Measurements from ENCODE around the gene RAB40B. TPM values are rescaled to one million over a fixed set of nuclear protein-coding genes. Genes with fewer than 3 reads are reported as not detected.

The RAB40B gene
- total RNA-seq, 3 donors from 2014 or later (not counting 1 experiment from before 2014, with no cell fraction given): 3.7 to 7.3 (median 4.0) TPM

GRCh38 chr17:82639628-82640027 lies 58.9 kb downstream of the RAB40B start:
- 87% methylated on average over 14 of the region's 14 CpGs for WGBS (ENCODE audit: insufficient coverage)

GRCh38 chr17:82638183-82638773 lies 60.2 kb downstream of the RAB40B start:
- Histone ChIP-seq H3K27ac (ENCODE audit: low read length) (no peak overlapping the region), H3K36me3 (ENCODE audit: control insufficient read depth, insufficient read depth, low read length) (peaks cover 20% of the 10 kb centered on the region), H3K4me1 (ENCODE audit: control insufficient read depth, insufficient read depth, low read length) (no peaks in the 10 kb centered on the region), H3K4me3 (ENCODE audit: low read length) (no peak overlapping the region), H3K27me3 (ENCODE audit: control insufficient read depth, insufficient read depth, low read length) (no peaks in the 10 kb centered on the region), H3K9me3 (ENCODE audit: control insufficient read depth, insufficient read depth, low read length) (no peaks in the 10 kb centered on the region)
- 33% methylated on average over 1 of the region's 5 CpGs for WGBS (ENCODE audit: insufficient coverage)
- DNase-seq (no peak), ATAC-seq (no peak)
- TF ChIP-seq, protein P1, sequence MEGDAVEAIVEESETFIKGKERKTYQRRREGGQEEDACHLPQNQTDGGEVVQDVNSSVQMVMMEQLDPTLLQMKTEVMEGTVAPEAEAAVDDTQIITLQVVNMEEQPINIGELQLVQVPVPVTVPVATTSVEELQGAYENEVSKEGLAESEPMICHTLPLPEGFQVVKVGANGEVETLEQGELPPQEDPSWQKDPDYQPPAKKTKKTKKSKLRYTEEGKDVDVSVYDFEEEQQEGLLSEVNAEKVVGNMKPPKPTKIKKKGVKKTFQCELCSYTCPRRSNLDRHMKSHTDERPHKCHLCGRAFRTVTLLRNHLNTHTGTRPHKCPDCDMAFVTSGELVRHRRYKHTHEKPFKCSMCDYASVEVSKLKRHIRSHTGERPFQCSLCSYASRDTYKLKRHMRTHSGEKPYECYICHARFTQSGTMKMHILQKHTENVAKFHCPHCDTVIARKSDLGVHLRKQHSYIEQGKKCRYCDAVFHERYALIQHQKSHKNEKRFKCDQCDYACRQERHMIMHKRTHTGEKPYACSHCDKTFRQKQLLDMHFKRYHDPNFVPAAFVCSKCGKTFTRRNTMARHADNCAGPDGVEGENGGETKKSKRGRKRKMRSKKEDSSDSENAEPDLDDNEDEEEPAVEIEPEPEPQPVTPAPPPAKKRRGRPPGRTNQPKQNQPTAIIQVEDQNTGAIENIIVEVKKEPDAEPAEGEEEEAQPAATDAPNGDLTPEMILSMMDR (IDR thresholded peaks at IDR 0.05): no peak
- no peaks in the 10 kb centered on the region for H3K36me3 Mint-ChIP-seq
- H3K4me3 Mint-ChIP-seq: no peak overlapping the region
- no peaks in the 10 kb centered on the region for H3K27me3 Mint-ChIP-seq (ENCODE audit: low read depth in 2 of 2)
- H3K27ac Mint-ChIP-seq: no peak overlapping the region
- intact Hi-C loops (cut with micrococcal nuclease): no loop called here
- no peaks in the 10 kb centered on the region for H3K9me3 Mint-ChIP-seq
- peaks cover 32 to 47% of the 10 kb centered on the region in 2 donors for H3K4me1 Mint-ChIP-seq

More at GRCh38 chr17:82639628-82640027, 58.9 kb downstream of the RAB40B start:
- Histone ChIP-seq H3K36me3 (ENCODE audit: control insufficient read depth, insufficient read depth, low read length) (peaks cover 32% of the 10 kb centered on the region), H3K27ac (ENCODE audit: low read length) (no peak overlapping the region), H3K27me3 (ENCODE audit: control insufficient read depth, insufficient read depth, low read length) (no peaks in the 10 kb centered on the region), H3K9me3 (ENCODE audit: control insufficient read depth, insufficient read depth, low read length) (no peaks in the 10 kb centered on the region), H3K4me3 (ENCODE audit: low read length) (no peak overlapping the region), H3K4me1 (ENCODE audit: control insufficient read depth, insufficient read depth, low read length) (no peaks in the 10 kb centered on the region)
- H3K27me3 Mint-ChIP-seq (ENCODE audit: low read depth in 2 of 2): no peaks in the 10 kb centered on the region
- H3K9me3 Mint-ChIP-seq: no peaks in the 10 kb centered on the region
- no peaks in the 10 kb centered on the region for H3K36me3 Mint-ChIP-seq
- no peak for DNase-seq
- H3K27ac Mint-ChIP-seq: peak overlapping the region in 1 of 2 donors; percentile 63
- TF ChIP-seq, protein P1 (IDR thresholded peaks at IDR 0.05): no peak
- peaks cover 36 to 51% of the 10 kb centered on the region in 2 donors for H3K4me1 Mint-ChIP-seq
- ATAC-seq: peak in 2 of 3 donors; percentile 14 to 39
- H3K4me3 Mint-ChIP-seq: no peak overlapping the region
- intact Hi-C loops (cut with micrococcal nuclease): no loop called here

DNA sequence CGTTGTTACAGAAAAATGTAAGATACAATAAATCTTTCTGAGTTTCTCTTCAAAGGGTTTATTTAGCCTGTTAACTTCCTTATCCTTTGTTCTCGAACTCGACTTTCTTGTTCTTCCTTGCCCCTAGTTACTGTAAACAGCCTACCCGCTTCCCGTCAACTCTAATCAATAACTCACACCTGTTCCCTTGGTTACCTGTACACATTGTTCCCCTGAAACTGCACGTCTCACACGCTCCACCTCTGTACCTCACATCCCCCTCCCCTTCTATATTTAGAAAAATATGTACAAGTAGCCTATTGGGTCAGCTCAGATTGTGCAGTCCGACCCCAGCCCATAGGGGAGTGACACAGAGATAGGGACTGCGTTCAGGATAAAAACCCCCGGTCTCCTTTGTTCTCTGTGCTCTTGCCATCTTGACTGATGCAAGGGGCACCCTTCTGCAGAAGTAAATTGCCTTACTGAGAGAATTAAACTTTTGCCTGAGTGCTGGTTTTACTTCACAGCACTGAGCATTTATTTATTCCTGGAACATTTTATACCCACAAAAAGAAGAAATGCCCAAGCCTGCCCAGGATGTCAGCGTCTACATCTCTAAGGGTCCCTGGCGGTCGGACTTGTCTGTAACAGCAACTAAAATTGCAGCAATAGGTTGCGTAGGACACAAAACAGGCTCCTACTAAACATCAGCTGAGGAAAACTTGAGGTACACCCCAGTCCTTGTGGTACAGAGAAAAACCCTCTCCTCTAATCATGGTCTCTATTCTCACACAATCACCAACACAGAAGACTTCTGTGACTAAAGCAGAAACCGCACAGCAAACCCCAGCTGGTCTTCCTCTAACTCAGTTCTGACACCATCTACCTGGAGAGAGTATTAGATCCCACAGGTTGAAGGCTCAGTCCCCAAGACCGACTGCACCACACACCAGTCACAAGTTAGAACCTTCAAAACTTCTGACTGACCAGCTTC lies 61.6 kb downstream of the RAB40B start:
- H3K4me1 Mint-ChIP-seq: peaks cover 36 to 47% of the 10 kb centered on the region in 2 donors
- H3K9me3 ChIP-seq (ENCODE audit: control insufficient read depth, insufficient read depth, low read length): no peaks in the 10 kb centered on the region
- 93% methylated on average over 16 of the region's 16 CpGs for WGBS (ENCODE audit: insufficient coverage)
- peak overlapping the region; percentile 7 to 53 for H3K27ac Mint-ChIP-seq
- no peaks in the 10 kb centered on the region for H3K27me3 ChIP-seq (ENCODE audit: control insufficient read depth, insufficient read depth, low read length)
- H3K4me3 ChIP-seq (ENCODE audit: low read length): no peak overlapping the region
- peaks cover 9% of the 10 kb centered on the region for H3K36me3 ChIP-seq (ENCODE audit: control insufficient read depth, insufficient read depth, low read length)
- no peaks in the 10 kb centered on the region for H3K36me3 Mint-ChIP-seq
- no peak overlapping the region for H3K27ac ChIP-seq (ENCODE audit: low read length)
- no peaks in the 10 kb centered on the region for H3K27me3 Mint-ChIP-seq (ENCODE audit: low read depth in 2 of 2)
- TF ChIP-seq, protein P1 (IDR thresholded peaks at IDR 0.05): no peak
- no peak for ATAC-seq
- no peaks in the 10 kb centered on the region for H3K4me1 ChIP-seq (ENCODE audit: control insufficient read depth, insufficient read depth, low read length)
- DNase-seq: no peak
- intact Hi-C loops (cut with micrococcal nuclease): no loop called here
- H3K4me3 Mint-ChIP-seq: no peak overlapping the region
- H3K9me3 Mint-ChIP-seq: no peaks in the 10 kb centered on the region
